Chondrocyte (in vitro differentiated cells): ENCODE results near the gene CELF3. TPM values are rescaled to one million over a fixed set of nuclear protein-coding genes. Genes with fewer than 3 reads are reported as not detected.
"Not testable (repeated sequence)": the region's sequence is repeated elsewhere in the genome, so short reads cannot be mapped to it uniquely, and the experiment has no call there.

ENCODE experiments used
- DNase-seq: peaks from one replicate; pipeline ENCODE4 v3.0.0; 2021; ENCODE audit warnings: mixed read lengths, low spot score
- H3K27ac Mint-ChIP-seq: one replicate; pipeline ENCODE4 v1.8.0; 2021; ENCODE audit warnings: mild to moderate bottlenecking, moderate library complexity, mixed read lengths; ENCODE audit not compliant: unreplicated experiment
- H3K27me3 Mint-ChIP-seq: 2 replicates; pipeline ENCODE4 v1.8.0; 2021; ENCODE audit warnings: low read depth, mixed read lengths
- H3K36me3 Mint-ChIP-seq: 2 replicates; pipeline ENCODE4 v1.8.0; 2021; ENCODE audit warnings: low read depth, mixed read lengths
- H3K4me1 Mint-ChIP-seq: 2 replicates; pipeline ENCODE4 v1.8.0; 2021; ENCODE audit warnings: low read depth, mild to moderate bottlenecking, mixed read lengths
- H3K4me3 Mint-ChIP-seq: one replicate; pipeline ENCODE4 v1.8.0; 2021; ENCODE audit warnings: mild to moderate bottlenecking, moderate library complexity, mixed read lengths; ENCODE audit not compliant: unreplicated experiment
- H3K9me3 Mint-ChIP-seq: 2 replicates; pipeline ENCODE4 v1.8.0; 2021; ENCODE audit warnings: low read depth, mixed read lengths
- CTCF ChIP-seq: fragments of 200-600 bp; sonication (generic); IDR thresholded peaks from 2 replicates; pipeline ENCODE4 v1.5.0; 2021; ENCODE audit warnings: antibody characterized with exemption, mild to moderate bottlenecking, moderate library complexity
- total RNA-seq: library from RNA; stranded (reverse); gene quantifications from 3 replicates; pipeline ENCODE4 v1.2.1, GENCODE V29; 2021

Gene CELF3
- total RNA-seq, 1 donor from 2014 or later: not detected

DNA sequence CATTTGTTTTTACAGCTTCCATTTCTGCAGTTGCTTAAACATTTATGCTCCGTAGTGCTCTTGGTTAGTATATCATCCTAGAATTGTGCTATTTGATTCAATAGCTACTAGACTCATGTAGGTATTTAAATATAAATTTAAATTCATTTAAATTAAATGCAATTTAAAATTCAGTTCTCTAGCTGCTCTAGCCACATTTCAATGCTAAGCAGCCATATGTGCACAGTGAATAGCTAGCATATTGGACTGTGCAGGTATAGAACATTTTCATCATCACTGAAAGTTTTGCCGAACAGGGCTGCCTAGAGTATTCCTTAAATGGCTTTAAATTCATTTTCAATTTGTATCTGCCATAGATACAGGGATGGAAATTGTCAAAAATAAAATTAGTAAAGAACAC, 32.5 kb downstream of the CELF3 start:
- no peak for DNase-seq
- TF ChIP-seq CTCF: no peak
- H3K4me3 Mint-ChIP-seq: no peak overlapping the region

GRCh38 chr1:151682901-151683300, 33.7 kb downstream of the CELF3 start:
- not testable (repeated sequence) for H3K36me3 Mint-ChIP-seq, H3K9me3 Mint-ChIP-seq, H3K27ac Mint-ChIP-seq, H3K4me3 Mint-ChIP-seq, H3K27me3 Mint-ChIP-seq, DNase-seq
- peaks cover 30% of the 10 kb centered on the region for H3K4me1 Mint-ChIP-seq

More for the DNA sequence above, 32.5 kb downstream of the CELF3 start:
- peaks cover 6% of the 10 kb centered on the region for H3K36me3 Mint-ChIP-seq
- H3K4me1 Mint-ChIP-seq: peaks cover 27% of the 10 kb centered on the region
- H3K27me3 Mint-ChIP-seq: no peaks in the 10 kb centered on the region
- H3K9me3 Mint-ChIP-seq: no peaks in the 10 kb centered on the region
- H3K27ac Mint-ChIP-seq: no peak overlapping the region

DNA sequence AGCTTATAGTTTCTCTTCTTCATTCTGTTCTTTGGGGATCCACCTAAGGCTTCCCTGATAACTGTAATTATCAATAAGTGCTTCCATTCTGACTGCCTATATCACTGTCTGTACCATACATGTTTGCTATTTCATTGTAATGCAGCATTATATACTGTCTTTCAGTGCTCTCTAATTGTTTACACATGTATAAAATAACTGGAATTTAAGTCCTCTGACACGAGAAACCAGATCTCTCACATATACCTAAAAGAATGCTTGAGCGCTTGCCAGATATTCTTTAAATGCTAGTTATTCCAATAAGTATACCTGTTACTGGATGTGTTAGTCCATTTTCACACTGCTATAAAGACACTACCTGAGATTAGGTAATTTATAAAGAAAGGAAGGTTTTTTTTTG, 34.7 kb downstream of the CELF3 start:
- H3K9me3 Mint-ChIP-seq: no peaks in the 10 kb centered on the region
- TF ChIP-seq CTCF: no peak
- H3K4me1 Mint-ChIP-seq: peaks cover 30% of the 10 kb centered on the region
- H3K27me3 Mint-ChIP-seq: no peaks in the 10 kb centered on the region
- peak overlapping the region; percentile 98 for H3K27ac Mint-ChIP-seq
- H3K36me3 Mint-ChIP-seq: peaks cover 5% of the 10 kb centered on the region
- no peak overlapping the region for H3K4me3 Mint-ChIP-seq
- DNase-seq: no peak

DNA sequence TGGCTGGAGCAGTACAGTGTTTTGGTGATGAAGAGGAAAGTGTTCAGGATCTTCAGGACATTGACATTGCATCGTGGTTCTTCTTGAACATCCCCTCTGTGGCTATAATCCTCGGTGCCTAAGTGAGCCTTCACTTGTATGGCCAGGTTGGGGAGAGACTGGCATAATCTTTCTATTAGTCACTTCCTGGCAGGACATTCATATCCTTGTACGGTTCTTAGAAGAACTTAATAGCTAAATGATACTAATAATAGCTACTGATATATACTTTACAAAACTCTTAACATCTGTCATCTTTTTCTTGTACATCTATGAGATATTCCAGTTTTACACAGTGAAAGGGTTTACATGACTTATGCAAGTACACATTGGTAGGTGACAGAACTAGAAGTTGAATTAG, 35.8 kb downstream of the CELF3 start:
- no peak for TF ChIP-seq CTCF
- no peaks in the 10 kb centered on the region for H3K9me3 Mint-ChIP-seq
- H3K36me3 Mint-ChIP-seq: peaks cover 3% of the 10 kb centered on the region
- no peak for DNase-seq
- peaks cover 30% of the 10 kb centered on the region for H3K4me1 Mint-ChIP-seq
- H3K27me3 Mint-ChIP-seq: no peaks in the 10 kb centered on the region
- H3K4me3 Mint-ChIP-seq: peak overlapping the region; percentile 54
- peak overlapping the region; percentile 98 for H3K27ac Mint-ChIP-seq

DNA sequence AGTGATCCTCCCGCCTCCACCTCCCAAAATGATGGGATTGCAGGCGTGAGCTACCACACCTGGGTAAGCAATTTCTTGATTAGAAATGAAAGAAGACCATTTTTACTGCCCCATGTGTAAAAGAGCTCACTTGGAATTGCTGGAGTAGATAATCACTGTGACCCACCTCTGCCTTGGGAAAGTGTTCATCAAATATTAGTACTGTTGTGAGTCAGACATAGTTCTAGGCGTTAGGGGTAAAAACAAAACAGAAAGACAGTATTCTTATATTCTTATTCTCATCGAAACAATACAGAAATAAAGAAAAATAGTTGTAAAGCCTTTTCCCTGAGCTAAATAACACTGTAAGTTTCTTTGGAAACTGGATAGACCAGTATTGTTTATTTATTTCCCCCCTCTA, 36.2 kb downstream of the CELF3 start:
- DNase-seq: no peak
- H3K36me3 Mint-ChIP-seq: peaks cover 3% of the 10 kb centered on the region
- H3K27me3 Mint-ChIP-seq: no peaks in the 10 kb centered on the region
- H3K4me3 Mint-ChIP-seq: peak overlapping the region; percentile 54
- H3K27ac Mint-ChIP-seq: peak overlapping the region; percentile 98
- no peaks in the 10 kb centered on the region for H3K9me3 Mint-ChIP-seq
- H3K4me1 Mint-ChIP-seq: peaks cover 30% of the 10 kb centered on the region
- TF ChIP-seq CTCF: no peak

DNA sequence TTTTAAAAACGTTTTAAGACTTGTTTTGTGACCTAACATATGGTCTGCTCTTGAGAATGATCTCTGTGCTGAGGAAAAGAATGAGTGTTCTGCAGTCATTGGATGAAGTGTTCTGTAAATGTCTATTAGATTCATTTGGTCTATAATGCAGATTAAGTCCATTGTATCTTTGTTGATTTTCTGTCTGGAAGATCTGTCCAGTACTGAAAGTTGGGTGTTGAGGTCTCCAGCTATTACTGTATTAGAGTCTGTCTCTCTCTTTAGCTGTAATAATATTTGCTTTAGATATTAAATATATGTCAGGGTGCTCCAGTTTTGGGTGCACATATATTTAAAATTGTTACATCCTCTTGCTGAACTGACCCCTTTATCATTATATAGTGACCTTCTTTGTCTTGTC, 43.2 kb downstream of the CELF3 start:
- Mint-ChIP-seq H3K9me3 (peaks cover 16% of the 10 kb centered on the region), H3K27ac (no peak overlapping the region), H3K4me3 (no peak overlapping the region), H3K27me3 (no peaks in the 10 kb centered on the region), H3K36me3 (peaks cover 34% of the 10 kb centered on the region), H3K4me1 (peaks cover 2% of the 10 kb centered on the region)
- TF ChIP-seq CTCF: no peak
- DNase-seq: no peak

GRCh38 chr1:151670036-151670675, 46.4 kb downstream of the CELF3 start:
- not testable (repeated sequence) for H3K27me3 Mint-ChIP-seq, H3K27ac Mint-ChIP-seq
- peaks cover 16% of the 10 kb centered on the region for H3K9me3 Mint-ChIP-seq

More at GRCh38 chr1:151670036-151670675, 46.4 kb downstream of the CELF3 start:
- H3K4me3 Mint-ChIP-seq, DNase-seq: not testable (repeated sequence)
- Mint-ChIP-seq H3K4me1 (peaks cover 15% of the 10 kb centered on the region), H3K36me3 (peaks cover 35% of the 10 kb centered on the region)
